Mucosa of descending colon (tissue), 3 donors: ENCODE measurements around the gene ISM1. TPM values are rescaled to one million over a fixed set of nuclear protein-coding genes. Genes with fewer than 3 reads are reported as not detected.

ENCODE experiments used
- ATAC-seq: fragments of 200-7000 bp; cut with Tn5 transposase; one replicate; pipeline ENCODE4 v1.9.1; 2020; ENCODE audit warnings: mild to moderate bottlenecking, moderate library complexity
- DNase-seq, 3 donors: peaks; one replicate each; pipeline ENCODE4 v3.0.0-alpha.2; 2020
- H3K36me3 ChIP-seq: fragments of 200-600 bp; one replicate; pipeline ENCODE4 v1.8.0; 2021; ENCODE audit warnings: low read depth, mild to moderate bottlenecking
- H3K4me1 ChIP-seq: fragments of 200-600 bp; one replicate; pipeline ENCODE4 v1.8.0; 2021; ENCODE audit warnings: low read depth, mild to moderate bottlenecking
- H3K4me3 ChIP-seq: fragments of 200-600 bp; one replicate; pipeline ENCODE4 v1.8.0; 2021; ENCODE audit warnings: mild to moderate bottlenecking
- H3K9me3 ChIP-seq: fragments of 200-600 bp; one replicate; pipeline ENCODE4 v1.8.0; 2021; ENCODE audit warnings: mild to moderate bottlenecking
- CTCF ChIP-seq: fragments of 200-600 bp; IDR thresholded peaks from one replicate; pipeline ENCODE4 v1.8.0; 2022; ENCODE audit warnings: antibody characterized with exemption, mild to moderate bottlenecking
- intact Hi-C, 2 donors: fragments of 100-400 bp; cut with DNase I in 1 of 2; cut with micrococcal nuclease in 1 of 2; formaldehyde crosslinking; loops; one replicate each; pipeline versions ENCODE4 v1.11.0 to v1.11.1; 2022; cut with DNase I, micrococcal nuclease
- total RNA-seq, 3 donors: library from RNA; stranded (reverse); fragmentation: NEBNext Ultra II Directional in 2 of 3; extraction: Animal tissue kit (Norgen Biotek cat#: 25700) in 2 of 3; gene quantifications; one replicate each; pipeline versions ENCODE4 v1.2.1 to v1.2.4, GENCODE V29; 2021 to 2023
- donor health status: DM: no; HTN: no; CAD: no; lungs with moderate emphysema.
- donor health status: DM: no; HTN: no; CAD: no.
- donor health status: DM: no; HTN: yes; CAD: no.

ISM1 gene
- total RNA-seq, 3 donors from 2014 or later = 0.14 to 0.72 (median 0.66) TPM

- ATAC-seq = no peak
- Histone ChIP-seq H3K9me3 (no peaks in the 10 kb centered on the region), H3K4me1 (no peaks in the 10 kb centered on the region), H3K4me3 (no peak overlapping the region), H3K36me3 (no peaks in the 10 kb centered on the region)
- TF ChIP-seq CTCF = no peak
- no peak for DNase-seq
- intact Hi-C loops = no loop called here
Measured at GRCh38 chr20:13271098-13271497, 50.0 kb downstream of the ISM1 start.

GRCh38 chr20:13271977-13272975 lies 51.2 kb downstream of the ISM1 start:
- no peak for DNase-seq

GRCh38 chr20:13274275-13274861 lies 53.3 kb downstream of the ISM1 start:
- DNase-seq (no peak), ATAC-seq (peak; percentile 17)
- no peaks in the 10 kb centered on the region for H3K9me3 ChIP-seq
- intact Hi-C loops = no loop called here
- no peak for TF ChIP-seq CTCF
- no peaks in the 10 kb centered on the region for H3K4me1 ChIP-seq
- H3K4me3 ChIP-seq = no peak overlapping the region
- H3K36me3 ChIP-seq = no peaks in the 10 kb centered on the region

More at GRCh38 chr20:13271977-13272975, 51.2 kb downstream of the ISM1 start:
- no peaks in the 10 kb centered on the region for H3K9me3 ChIP-seq
- H3K36me3 ChIP-seq = no peaks in the 10 kb centered on the region
- intact Hi-C loops = no loop called here
- TF ChIP-seq CTCF = no peak
- no peak overlapping the region for H3K4me3 ChIP-seq
- ATAC-seq = no peak
- no peaks in the 10 kb centered on the region for H3K4me1 ChIP-seq

GRCh38 chr20:13276945-13277541 lies 56.0 kb downstream of the ISM1 start:
- Histone ChIP-seq H3K36me3 (no peaks in the 10 kb centered on the region), H3K4me1 (no peaks in the 10 kb centered on the region), H3K4me3 (no peak overlapping the region), H3K9me3 (no peaks in the 10 kb centered on the region)
- DNase-seq = no peak
- intact Hi-C loops = no loop called here
- no peak for TF ChIP-seq CTCF
- ATAC-seq = no peak

- ATAC-seq = no peak
- no peak overlapping the region for H3K4me3 ChIP-seq
- no peaks in the 10 kb centered on the region for H3K36me3 ChIP-seq
- no peaks in the 10 kb centered on the region for H3K9me3 ChIP-seq
- no peak for TF ChIP-seq CTCF
- no peaks in the 10 kb centered on the region for H3K4me1 ChIP-seq
- no peak for DNase-seq
- intact Hi-C loops = no loop called here
Measured at GRCh38 chr20:13277663-13278295, 56.7 kb downstream of the ISM1 start.
